MM.1S (cell line): ENCODE measurements around the gene BUD31.

Experiments
- EZH2 ChIP-seq: fragments of 300-600 bp; sonication (generic); optimal IDR thresholded peaks from 2 replicates; pipeline ENCODE3; 2017; ENCODE audit warnings: low read depth, mild to moderate bottlenecking, antibody characterized with exemption, low read length, mixed read lengths
- EZH2phosphoT487 ChIP-seq: fragments of 300-600 bp; sonication (generic); IDR thresholded peaks from 2 replicates; pipeline ENCODE4 v1.6.1; 2018; ENCODE audit warnings: antibody characterized with exemption, low read length
- TF ChIP-seq, protein P1 (sequence below): fragments of 300-600 bp; sonication (generic); IDR thresholded peaks from 2 replicates; pipeline ENCODE4 v1.5.1; 2016; ENCODE audit warnings: antibody characterized with exemption, low read length, mixed read lengths

DNA sequence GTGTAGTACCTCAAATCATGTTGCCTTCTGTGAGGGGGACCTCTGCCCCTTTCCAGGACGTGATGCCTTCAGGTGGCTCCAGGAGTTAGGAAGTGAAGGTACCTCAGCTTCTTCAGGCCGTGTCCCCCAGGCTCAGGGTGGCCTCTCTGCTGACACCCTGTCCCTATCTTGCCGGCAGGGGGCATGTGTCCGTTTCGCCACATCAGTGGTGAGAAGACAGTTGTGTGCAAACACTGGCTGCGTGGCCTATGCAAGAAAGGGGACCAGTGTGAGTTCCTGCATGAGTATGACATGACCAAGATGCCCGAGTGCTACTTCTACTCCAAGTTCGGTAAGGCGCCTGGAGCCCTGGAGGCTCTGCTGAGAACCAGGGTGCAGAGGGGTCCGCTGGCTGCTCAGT, 39.2 kb downstream of the BUD31 start:
- TF ChIP-seq, protein P1, sequence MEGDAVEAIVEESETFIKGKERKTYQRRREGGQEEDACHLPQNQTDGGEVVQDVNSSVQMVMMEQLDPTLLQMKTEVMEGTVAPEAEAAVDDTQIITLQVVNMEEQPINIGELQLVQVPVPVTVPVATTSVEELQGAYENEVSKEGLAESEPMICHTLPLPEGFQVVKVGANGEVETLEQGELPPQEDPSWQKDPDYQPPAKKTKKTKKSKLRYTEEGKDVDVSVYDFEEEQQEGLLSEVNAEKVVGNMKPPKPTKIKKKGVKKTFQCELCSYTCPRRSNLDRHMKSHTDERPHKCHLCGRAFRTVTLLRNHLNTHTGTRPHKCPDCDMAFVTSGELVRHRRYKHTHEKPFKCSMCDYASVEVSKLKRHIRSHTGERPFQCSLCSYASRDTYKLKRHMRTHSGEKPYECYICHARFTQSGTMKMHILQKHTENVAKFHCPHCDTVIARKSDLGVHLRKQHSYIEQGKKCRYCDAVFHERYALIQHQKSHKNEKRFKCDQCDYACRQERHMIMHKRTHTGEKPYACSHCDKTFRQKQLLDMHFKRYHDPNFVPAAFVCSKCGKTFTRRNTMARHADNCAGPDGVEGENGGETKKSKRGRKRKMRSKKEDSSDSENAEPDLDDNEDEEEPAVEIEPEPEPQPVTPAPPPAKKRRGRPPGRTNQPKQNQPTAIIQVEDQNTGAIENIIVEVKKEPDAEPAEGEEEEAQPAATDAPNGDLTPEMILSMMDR: peak; percentile 48
- TF ChIP-seq EZH2phosphoT487 (no peak), EZH2 (no peak)
